ENCODE data around the gene SLC25A30.

Gene SLC25A30

DNA sequence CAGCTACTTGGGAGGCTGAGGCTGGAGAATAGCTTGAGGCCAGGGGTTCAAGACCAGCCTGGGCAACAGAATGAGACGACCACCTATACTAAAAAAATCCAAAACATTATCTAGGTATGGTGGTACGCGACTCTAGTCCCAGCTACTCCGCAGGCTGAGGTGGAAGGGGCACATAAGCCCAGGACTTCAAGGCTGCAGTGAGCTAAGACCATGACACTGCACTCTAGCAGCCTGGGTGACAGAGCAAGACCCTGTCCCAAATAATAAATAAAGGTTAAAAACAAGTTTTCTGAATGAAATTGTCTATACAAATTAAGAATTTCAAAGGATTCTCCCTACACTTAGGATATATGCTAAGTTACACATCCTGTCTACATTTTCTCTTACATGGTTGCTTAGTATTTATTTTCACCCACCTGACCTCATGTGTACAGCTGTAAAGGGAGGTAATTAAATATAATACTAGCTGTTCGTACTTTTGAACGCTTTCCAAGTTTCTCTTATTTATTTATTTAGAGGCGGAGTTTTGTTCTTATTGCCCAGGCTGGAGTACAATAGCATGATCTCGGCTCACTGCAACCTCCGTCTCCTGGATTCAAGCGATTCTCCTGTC lies 1.6 kb downstream of the SLC25A30 start:
- in situ Hi-C loops (cut with HindIII; ENCODE audit: low pct_unique_long_range_greater_than_20kb, low sequenced_read_pairs) = no loop called here
- no peak for TF ChIP-seq JUND (IDR thresholded peaks at IDR 0.05; ENCODE audit: low read depth)
- peak in 1 of 2 experiments; percentile 23 for DNase-seq (ENCODE audit: low read depth in 1 of 2, low spot score in 1 of 2)

GRCh38 chr13:45415112-45415511 lies 3.1 kb downstream of the SLC25A30 start:
- DNase-seq (ENCODE audit: low read depth in 1 of 2, low spot score in 1 of 2) = no peak
- in situ Hi-C loops (cut with HindIII; ENCODE audit: low pct_unique_long_range_greater_than_20kb, low sequenced_read_pairs) = no loop called here
- no peak for TF ChIP-seq JUND (IDR thresholded peaks at IDR 0.05; ENCODE audit: low read depth)

GRCh38 chr13:45413826-45414307 lies 4.3 kb downstream of the SLC25A30 start:
- no peak for DNase-seq (ENCODE audit: low read depth in 1 of 2, low spot score in 1 of 2)
- in situ Hi-C loops (cut with HindIII; ENCODE audit: low pct_unique_long_range_greater_than_20kb, low sequenced_read_pairs) = no loop called here
- no peak for TF ChIP-seq JUND (IDR thresholded peaks at IDR 0.05; ENCODE audit: low read depth)

GRCh38 chr13:45412274-45413049 lies 5.7 kb downstream of the SLC25A30 start:
- in situ Hi-C loops (cut with HindIII; ENCODE audit: low pct_unique_long_range_greater_than_20kb, low sequenced_read_pairs) = no loop called here
- no peak for DNase-seq (ENCODE audit: low read depth in 1 of 2, low spot score in 1 of 2)
- TF ChIP-seq JUND (IDR thresholded peaks at IDR 0.05; ENCODE audit: low read depth) = no peak

DNA sequence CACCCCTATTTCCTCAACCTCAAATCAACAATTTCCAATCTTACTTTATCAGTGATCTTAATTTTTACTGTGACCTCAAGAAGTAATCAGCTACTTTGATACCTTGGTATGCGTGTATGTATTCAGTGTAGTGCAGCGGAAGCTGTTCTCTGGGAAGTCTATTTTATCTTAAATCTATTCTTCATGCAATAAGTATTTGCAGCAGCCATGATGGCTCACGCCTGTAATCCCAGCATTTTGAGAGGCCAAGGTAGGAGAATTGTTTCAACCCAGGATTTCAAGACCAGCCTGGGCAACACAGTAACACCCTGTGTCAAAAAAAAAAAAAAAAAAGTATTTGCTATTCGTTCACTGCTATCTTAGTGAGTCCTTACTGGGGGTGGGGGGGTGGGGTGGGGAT lies 6.5 kb downstream of the SLC25A30 start:
- no peak for TF ChIP-seq JUND (IDR thresholded peaks at IDR 0.05; ENCODE audit: low read depth)
- in situ Hi-C loops (cut with HindIII; ENCODE audit: low pct_unique_long_range_greater_than_20kb, low sequenced_read_pairs) = no loop called here
- DNase-seq (ENCODE audit: low read depth in 1 of 2, low spot score in 1 of 2) = no peak

- in situ Hi-C loops (cut with HindIII; ENCODE audit: low pct_unique_long_range_greater_than_20kb, low sequenced_read_pairs) = no loop called here
- DNase-seq (ENCODE audit: low read depth in 1 of 2, low spot score in 1 of 2) = peak in 1 of 2 experiments; percentile 22
Observed at GRCh38 chr13:45411221-45411620, 7.0 kb downstream of the SLC25A30 start.

DNA sequence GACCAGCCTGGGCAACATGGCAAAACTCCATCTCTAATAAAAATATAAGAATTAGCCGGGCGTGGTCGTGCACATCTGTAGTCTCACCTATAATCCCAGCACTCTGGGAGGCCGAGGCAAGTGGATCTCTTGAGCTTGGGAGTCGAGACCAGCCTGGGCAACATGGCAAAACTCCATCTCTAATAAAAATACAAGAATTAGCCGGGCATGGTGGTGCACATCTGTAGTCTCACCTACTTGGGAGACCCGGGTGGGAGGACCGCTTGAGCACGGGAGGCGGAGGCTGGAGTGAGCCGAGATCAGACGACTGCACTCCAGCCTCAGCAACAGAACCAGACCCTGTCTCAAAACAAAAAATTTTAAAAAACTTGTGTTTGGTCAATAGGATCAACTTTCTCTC lies 7.7 kb downstream of the SLC25A30 start:
- no peak for TF ChIP-seq JUND (IDR thresholded peaks at IDR 0.05; ENCODE audit: low read depth)
- DNase-seq (ENCODE audit: low read depth in 1 of 2, low spot score in 1 of 2) = no peak
- in situ Hi-C loops (cut with HindIII; ENCODE audit: low pct_unique_long_range_greater_than_20kb, low sequenced_read_pairs) = no loop called here

More at GRCh38 chr13:45411221-45411620, 7.0 kb downstream of the SLC25A30 start:
- TF ChIP-seq JUND (IDR thresholded peaks at IDR 0.05; ENCODE audit: low read depth) = no peak

- DNase-seq (ENCODE audit: low read depth in 1 of 2, low spot score in 1 of 2) = no peak
- no peak for TF ChIP-seq JUND (IDR thresholded peaks at IDR 0.05; ENCODE audit: low read depth)
- in situ Hi-C loops (cut with HindIII; ENCODE audit: low pct_unique_long_range_greater_than_20kb, low sequenced_read_pairs) = no loop called here
Observed at GRCh38 chr13:45410001-45410400, 8.2 kb downstream of the SLC25A30 start.

DNA sequence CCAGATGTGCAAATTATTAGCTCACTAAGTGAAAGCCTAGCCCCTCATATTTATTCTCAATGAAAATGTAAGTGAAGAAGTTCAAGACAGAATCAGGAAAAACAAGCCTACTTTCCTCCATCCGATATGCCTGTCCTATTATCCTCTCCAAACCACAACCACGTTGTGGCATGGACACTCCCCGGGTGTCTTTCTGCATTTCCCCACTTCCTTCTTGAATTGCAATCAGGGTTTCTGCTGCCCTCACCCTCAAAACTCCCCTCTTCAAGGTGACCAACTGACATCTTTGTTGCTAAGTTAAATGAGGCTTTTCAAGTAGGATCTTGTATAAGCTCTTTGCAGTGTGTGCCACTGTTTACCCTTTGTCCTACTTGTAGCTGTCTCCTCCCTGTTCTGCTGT lies 11.8 kb downstream of the SLC25A30 start:
- no peak for TF ChIP-seq JUND (IDR thresholded peaks at IDR 0.05; ENCODE audit: low read depth)
- in situ Hi-C loops (cut with HindIII; ENCODE audit: low pct_unique_long_range_greater_than_20kb, low sequenced_read_pairs) = no loop called here
- no peak for DNase-seq (ENCODE audit: low read depth in 1 of 2, low spot score in 1 of 2)

DNA sequence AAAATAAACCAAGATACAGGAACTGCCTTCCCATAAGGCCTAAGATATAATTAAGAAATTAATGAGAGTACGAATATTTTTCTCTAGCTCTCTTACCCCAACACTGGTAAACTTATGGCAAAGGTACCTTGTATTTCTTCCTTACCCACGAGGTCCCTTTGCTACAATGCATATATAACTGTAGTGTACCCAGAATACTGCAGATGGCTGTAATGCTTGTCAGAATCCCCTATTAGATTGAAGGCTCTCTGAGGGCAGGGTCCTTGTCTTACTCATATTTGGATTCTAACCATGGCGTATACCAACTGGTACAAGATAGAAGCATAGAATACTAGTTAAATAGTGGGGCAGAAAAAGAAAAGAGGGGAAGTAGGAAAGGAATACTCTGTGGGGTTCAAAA lies 15.1 kb downstream of the SLC25A30 start:
- DNase-seq (ENCODE audit: low read depth in 1 of 2, low spot score in 1 of 2) = no peak
- in situ Hi-C loops (cut with HindIII; ENCODE audit: low pct_unique_long_range_greater_than_20kb, low sequenced_read_pairs) = no loop called here
- TF ChIP-seq JUND (IDR thresholded peaks at IDR 0.05; ENCODE audit: low read depth) = no peak

DNA sequence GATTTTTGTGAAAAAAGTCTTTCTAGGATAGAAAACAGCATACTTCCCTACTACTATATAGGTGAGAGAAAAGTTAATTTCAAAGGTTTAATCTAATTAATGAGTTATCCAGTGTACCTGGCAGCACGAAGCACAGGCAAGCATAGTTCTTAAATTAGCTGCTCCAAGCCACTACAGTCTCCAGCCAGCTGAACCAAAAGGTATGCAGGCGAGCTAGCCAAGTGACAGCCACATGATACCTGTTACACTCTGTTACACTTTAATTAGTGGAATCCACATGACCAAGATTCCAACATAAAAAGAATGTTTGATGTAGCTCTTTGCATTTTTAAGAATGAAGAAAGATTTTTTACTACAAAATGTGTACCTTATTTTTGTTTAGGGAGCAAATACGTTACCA lies 15.5 kb downstream of the SLC25A30 start:
- in situ Hi-C loops (cut with HindIII; ENCODE audit: low pct_unique_long_range_greater_than_20kb, low sequenced_read_pairs) = no loop called here
- no peak for TF ChIP-seq JUND (IDR thresholded peaks at IDR 0.05; ENCODE audit: low read depth)
- no peak for DNase-seq (ENCODE audit: low read depth in 1 of 2, low spot score in 1 of 2)

DNA sequence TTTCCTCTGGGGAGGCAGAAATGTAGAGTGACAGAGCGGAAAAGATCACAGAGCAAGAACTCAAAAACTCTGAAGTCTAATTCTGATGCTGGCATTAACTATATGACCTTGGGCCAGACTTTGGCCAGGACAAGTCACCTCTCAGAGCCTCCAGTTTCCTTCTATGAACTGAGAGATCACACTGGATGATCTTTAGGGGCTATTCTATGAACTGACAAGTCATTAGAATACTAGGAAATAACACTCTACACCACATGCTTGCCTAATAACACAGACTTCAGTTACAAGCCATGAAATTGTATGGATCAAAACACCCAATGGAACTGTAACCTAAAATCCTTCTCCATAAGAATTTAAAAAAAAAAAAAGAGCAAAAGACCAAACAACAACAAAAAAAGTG lies 16.9 kb downstream of the SLC25A30 start:
- TF ChIP-seq JUND (IDR thresholded peaks at IDR 0.05; ENCODE audit: low read depth) = no peak
- no peak for DNase-seq (ENCODE audit: low read depth in 1 of 2, low spot score in 1 of 2)
- in situ Hi-C loops (cut with HindIII; ENCODE audit: low pct_unique_long_range_greater_than_20kb, low sequenced_read_pairs) = no loop called here

- no peak for TF ChIP-seq JUND (IDR thresholded peaks at IDR 0.05; ENCODE audit: low read depth)
- in situ Hi-C loops (cut with HindIII; ENCODE audit: low pct_unique_long_range_greater_than_20kb, low sequenced_read_pairs) = no loop called here
- no peak for DNase-seq (ENCODE audit: low read depth in 1 of 2, low spot score in 1 of 2)
Observed at GRCh38 chr13:45398877-45399276, 19.3 kb downstream of the SLC25A30 start.
